Hepatocyte (in vitro differentiated cells): ENCODE data around the gene SCD5. TPM values are rescaled to one million over a fixed set of nuclear protein-coding genes. Genes with fewer than 3 reads are reported as not detected.

Source experiments
- DNase-seq: peaks from one replicate; pipeline ENCODE4 v3.0.0-alpha.2; 2016; ENCODE audit warnings: low spot score
- H2AFZ ChIP-seq: fragments of 200-600 bp; sonication (generic); 2 replicates; pipeline ENCODE4 v1.6.0; 2016; ENCODE audit warnings: antibody characterized with exemption, mild to moderate bottlenecking
- H3K27ac ChIP-seq: fragments of 200-600 bp; sonication (generic); 2 replicates; pipeline ENCODE4 v1.5.1; 2016; ENCODE audit warnings: mild to moderate bottlenecking
- H3K27me3 ChIP-seq: fragments of 200-600 bp; sonication (generic); 2 replicates; pipeline ENCODE4 v1.6.1; 2016
- H3K36me3 ChIP-seq: fragments of 200-600 bp; sonication (generic); replicated peaks from 2 replicates; pipeline ENCODE4 v1.5.1; 2016; ENCODE audit warnings: low read depth; ENCODE audit not compliant: insufficient read depth
- H3K4me1 ChIP-seq: fragments of 200-600 bp; sonication (generic); 2 replicates; pipeline ENCODE4 v1.5.1; 2016; ENCODE audit warnings: mild to moderate bottlenecking, moderate library complexity; ENCODE audit not compliant: insufficient read depth
- H3K4me2 ChIP-seq: fragments of 200-600 bp; sonication (generic); 2 replicates; pipeline ENCODE4 v1.6.0; 2016
- H3K4me3 ChIP-seq: fragments of 200-600 bp; sonication (generic); 2 replicates; pipeline ENCODE4 v1.5.1; 2016; ENCODE audit warnings: mild to moderate bottlenecking
- H3K79me2 ChIP-seq: fragments of 200-600 bp; sonication (generic); 2 replicates; pipeline ENCODE4 v1.6.0; 2017; ENCODE audit warnings: mild to moderate bottlenecking
- H3K9me2 ChIP-seq: fragments of 200-600 bp; sonication (generic); replicated peaks from 2 replicates; pipeline ENCODE4 v1.6.0; 2017; ENCODE audit warnings: mild to moderate bottlenecking; ENCODE audit not compliant: insufficient read depth
- H3K9me3 ChIP-seq: fragments of 200-600 bp; sonication (generic); 2 replicates; pipeline ENCODE4 v1.5.1; 2016; ENCODE audit warnings: low read depth, mild to moderate bottlenecking
- H4K20me1 ChIP-seq: fragments of 200-600 bp; sonication (generic); 2 replicates; pipeline ENCODE4 v1.6.0; 2016; ENCODE audit warnings: mild to moderate bottlenecking; ENCODE audit not compliant: insufficient read depth, poor library complexity, severe bottlenecking
- EZH2 ChIP-seq: fragments of 200-600 bp; sonication (generic); IDR thresholded peaks from 2 replicates; pipeline ENCODE4 v1.6.1; 2016; ENCODE audit warnings: antibody characterized with exemption, mild to moderate bottlenecking, borderline replicate concordance
- EZH2phosphoT487 ChIP-seq: fragments of 200-600 bp; sonication (generic); IDR thresholded peaks from one replicate; pipeline ENCODE4 v1.6.1; 2018; ENCODE audit warnings: antibody characterized with exemption, mild to moderate bottlenecking, low read depth, moderate library complexity; ENCODE audit not compliant: unreplicated experiment, severe bottlenecking
- WGBS: methylation state at CpG from one replicate; pipeline ENCODE4 v1.1.6; 2016; ENCODE audit warnings: low lambda C conversion rate; ENCODE audit errors: missing lambda C conversion rate; 5-methylcytosine and 5-hydroxymethylcytosine counted together
- polyA plus RNA-seq: library from polyadenylated mRNA; unstranded; fragments of >200 nt; fragmentation: Nextera tagmentation; extraction: Ambion mirVana; gene quantifications from 2 replicates; pipeline ENCODE4 v1.2.1, GENCODE V29; 2016
- total RNA-seq: library from RNA; depleted of rRNA; stranded (reverse); fragments of >200 nt; gene quantifications from 2 replicates; pipeline ENCODE4 v1.2.3, GENCODE V29; 2014
- TF ChIP-seq, protein P1 (sequence below): fragments of 200-600 bp; sonication (generic); IDR thresholded peaks from 2 replicates; pipeline ENCODE4 v1.5.1; 2016; ENCODE audit warnings: antibody characterized with exemption, mild to moderate bottlenecking; ENCODE audit not compliant: poor library complexity

The SCD5 gene
- total and polyA plus RNA-seq, 2 experiments from 2014 or later: 6.4 to 19.2 TPM

DNA sequence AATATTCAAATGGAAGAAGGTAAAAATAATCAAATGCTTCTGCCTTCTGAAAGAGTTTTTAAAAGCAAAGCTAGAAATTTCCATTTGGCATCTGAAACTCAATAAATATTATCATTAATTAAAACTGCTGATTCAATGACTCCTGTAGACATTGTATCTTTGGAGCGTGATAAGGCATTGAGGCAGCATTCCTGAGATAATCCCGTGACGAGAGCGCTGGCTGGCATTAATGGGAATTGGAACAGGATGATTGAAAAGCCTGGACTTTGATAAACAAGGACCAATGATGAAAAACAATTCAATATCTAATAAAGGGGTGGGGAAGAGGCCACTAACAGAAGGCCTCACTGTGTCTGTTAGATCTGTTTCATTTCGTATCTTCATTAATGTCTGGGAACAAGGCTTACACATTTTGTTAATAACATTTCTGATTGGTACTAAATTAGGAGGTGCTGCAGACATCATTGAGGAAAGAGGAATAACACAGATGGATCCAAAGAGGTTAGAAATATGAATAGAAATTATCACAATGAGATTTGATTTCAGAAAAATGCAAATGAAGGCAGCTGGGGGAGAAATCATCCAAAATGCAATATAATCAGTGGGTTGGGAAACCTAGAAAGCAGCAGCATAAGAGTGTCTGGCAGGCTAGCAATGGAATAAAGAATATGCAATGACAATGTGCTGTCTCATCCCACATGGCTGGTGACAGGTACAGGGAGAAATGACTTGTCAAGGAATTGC is 102.3 kb downstream of the SCD5 start:
- no peak for DNase-seq
- H2AFZ ChIP-seq: no peak overlapping the region
- no peak overlapping the region for H3K4me3 ChIP-seq
- H3K27ac ChIP-seq: no peak overlapping the region
- no peaks in the 10 kb centered on the region for H3K4me1 ChIP-seq
- no peaks in the 10 kb centered on the region for H3K79me2 ChIP-seq
- TF ChIP-seq EZH2 (no peak), EZH2phosphoT487 (no peak)
- TF ChIP-seq, protein P1, sequence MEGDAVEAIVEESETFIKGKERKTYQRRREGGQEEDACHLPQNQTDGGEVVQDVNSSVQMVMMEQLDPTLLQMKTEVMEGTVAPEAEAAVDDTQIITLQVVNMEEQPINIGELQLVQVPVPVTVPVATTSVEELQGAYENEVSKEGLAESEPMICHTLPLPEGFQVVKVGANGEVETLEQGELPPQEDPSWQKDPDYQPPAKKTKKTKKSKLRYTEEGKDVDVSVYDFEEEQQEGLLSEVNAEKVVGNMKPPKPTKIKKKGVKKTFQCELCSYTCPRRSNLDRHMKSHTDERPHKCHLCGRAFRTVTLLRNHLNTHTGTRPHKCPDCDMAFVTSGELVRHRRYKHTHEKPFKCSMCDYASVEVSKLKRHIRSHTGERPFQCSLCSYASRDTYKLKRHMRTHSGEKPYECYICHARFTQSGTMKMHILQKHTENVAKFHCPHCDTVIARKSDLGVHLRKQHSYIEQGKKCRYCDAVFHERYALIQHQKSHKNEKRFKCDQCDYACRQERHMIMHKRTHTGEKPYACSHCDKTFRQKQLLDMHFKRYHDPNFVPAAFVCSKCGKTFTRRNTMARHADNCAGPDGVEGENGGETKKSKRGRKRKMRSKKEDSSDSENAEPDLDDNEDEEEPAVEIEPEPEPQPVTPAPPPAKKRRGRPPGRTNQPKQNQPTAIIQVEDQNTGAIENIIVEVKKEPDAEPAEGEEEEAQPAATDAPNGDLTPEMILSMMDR: no peak
- no peaks in the 10 kb centered on the region for H3K9me3 ChIP-seq
- no peaks in the 10 kb centered on the region for H3K36me3 ChIP-seq
- no peaks in the 10 kb centered on the region for H3K27me3 ChIP-seq
- no peaks in the 10 kb centered on the region for H3K9me2 ChIP-seq
- H3K4me2 ChIP-seq: no peak overlapping the region
- 53% methylated on average over 5 of the region's 5 CpGs for WGBS
- H4K20me1 ChIP-seq: no peaks in the 10 kb centered on the region

DNA sequence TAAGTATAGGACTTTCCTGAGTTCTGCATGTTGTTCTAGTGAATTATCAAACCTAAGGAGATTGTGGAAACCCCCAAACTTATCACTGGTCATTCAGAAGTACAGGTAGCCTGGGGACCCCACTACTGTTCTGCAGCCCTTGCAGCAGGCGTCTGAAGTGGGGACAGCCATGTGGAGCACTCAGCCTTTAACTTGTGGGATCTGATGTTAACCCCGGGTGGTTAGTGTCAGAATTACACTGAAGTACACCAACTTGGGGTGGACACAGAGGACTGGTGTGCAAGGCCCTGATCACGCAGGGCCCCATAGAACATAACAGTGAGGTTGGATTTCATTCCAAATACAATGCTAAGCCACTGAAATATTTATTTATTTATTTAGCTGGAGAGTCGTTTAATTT is 103.7 kb downstream of the SCD5 start:
- DNase-seq: no peak
- no peak overlapping the region for H3K4me2 ChIP-seq
- no peaks in the 10 kb centered on the region for H3K4me1 ChIP-seq
- H3K27me3 ChIP-seq: no peaks in the 10 kb centered on the region
- no peaks in the 10 kb centered on the region for H3K9me3 ChIP-seq
- H3K79me2 ChIP-seq: no peaks in the 10 kb centered on the region
- 87% methylated on average over 4 of the region's 4 CpGs for WGBS
- H3K36me3 ChIP-seq: no peaks in the 10 kb centered on the region
- TF ChIP-seq, protein P1: no peak
- TF ChIP-seq EZH2phosphoT487 (no peak), EZH2 (no peak)
- H3K9me2 ChIP-seq: no peaks in the 10 kb centered on the region
- H3K27ac ChIP-seq: no peak overlapping the region
- H4K20me1 ChIP-seq: no peaks in the 10 kb centered on the region
- H3K4me3 ChIP-seq: no peak overlapping the region
- H2AFZ ChIP-seq: no peak overlapping the region

DNA sequence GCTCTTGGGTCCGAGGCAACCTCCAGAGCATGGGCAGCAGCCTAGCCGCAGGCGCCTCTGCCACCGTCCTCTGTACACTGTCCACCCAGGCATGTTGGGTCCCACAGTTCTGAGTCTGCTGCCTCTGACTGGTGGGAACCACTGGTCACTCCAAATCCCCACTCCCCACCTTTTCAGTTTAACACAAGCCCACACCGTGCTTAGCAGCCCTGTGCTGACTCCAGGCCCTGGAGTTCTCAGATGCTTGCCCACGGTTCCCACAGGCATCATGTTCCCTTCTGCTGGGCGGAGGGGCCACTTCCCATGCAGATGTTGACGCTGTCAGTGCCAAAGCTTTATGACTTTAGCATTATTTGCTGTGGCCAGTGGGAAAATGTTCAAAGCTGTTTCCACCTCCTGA is 104.5 kb downstream of the SCD5 start:
- Histone ChIP-seq H3K9me2 (no peaks in the 10 kb centered on the region), H2AFZ (no peak overlapping the region), H3K27ac (no peak overlapping the region), H4K20me1 (no peaks in the 10 kb centered on the region), H3K4me2 (no peak overlapping the region), H3K27me3 (no peaks in the 10 kb centered on the region), H3K9me3 (no peaks in the 10 kb centered on the region), H3K36me3 (no peaks in the 10 kb centered on the region), H3K79me2 (no peaks in the 10 kb centered on the region), H3K4me1 (no peaks in the 10 kb centered on the region), H3K4me3 (no peak overlapping the region)
- no peak for DNase-seq
- 85% methylated on average over 8 of the region's 8 CpGs for WGBS
- TF ChIP-seq EZH2 (no peak), EZH2phosphoT487 (no peak)
- TF ChIP-seq, protein P1: no peak
